ENCODE measurements around the gene HMGB2. TPM values are rescaled to one million over a fixed set of nuclear protein-coding genes. Genes with fewer than 3 reads are reported as not detected.

HMGB2 gene
- total and polyA plus RNA-seq, 2 experiments from 2014 or later: 103 to 593 TPM

- TF ChIP-seq ZNF114 (CRISPR knock-in tag; IDR thresholded peaks at IDR 0.05): no peak
These were observed at the start of gene HMGB2 (continued) for GRCh38 chr4:173334085-173334890.

GRCh38 chr4:173382349-173382748 lies 48.2 kb upstream of the HMGB2 start:
- H2AFZ ChIP-seq: no peak overlapping the region
- no peaks in the 10 kb centered on the region for H3K9me3 Mint-ChIP-seq
- no peak overlapping the region for H3K4me3 Mint-ChIP-seq
- H3K36me3 ChIP-seq (ENCODE audit: insufficient read depth): no peaks in the 10 kb centered on the region
- no peaks in the 10 kb centered on the region for H3K9me2 ChIP-seq (ENCODE audit: insufficient read depth)
- H3K79me2 ChIP-seq (replicated peaks; ENCODE audit: insufficient read depth): no peaks in the 10 kb centered on the region
- H3K27me3 ChIP-seq (ENCODE audit: insufficient read depth): no peaks in the 10 kb centered on the region
- H3K27me3 Mint-ChIP-seq (ENCODE audit: insufficient read depth, low read depth, poor library complexity): no peaks in the 10 kb centered on the region
- no peak for DNase-seq (ENCODE audit: low spot score)
- no peak overlapping the region for H3K27ac ChIP-seq (ENCODE audit: low read depth)
- H3K4me1 ChIP-seq (ENCODE audit: insufficient read depth): peaks cover 29% of the 10 kb centered on the region
- no peak overlapping the region for H3K27ac Mint-ChIP-seq
- ATAC-seq: no peak
- H4K20me1 ChIP-seq (replicated peaks; ENCODE audit: insufficient read depth): no peaks in the 10 kb centered on the region
- no peak overlapping the region for H3K4me3 ChIP-seq
- H3K4me2 ChIP-seq: no peak overlapping the region; the same call in 1 of the 2 replicates
- H3K36me3 Mint-ChIP-seq (ENCODE audit: low read depth): no peaks in the 10 kb centered on the region
- H3K4me1 Mint-ChIP-seq: peaks cover 23% of the 10 kb centered on the region
- H3F3A ChIP-seq (replicated peaks; ENCODE audit: low read depth): no peaks in the 10 kb centered on the region
- TF ChIP-seq EZH2 (IDR thresholded peaks at IDR 0.05; ENCODE audit: low read depth, unreplicated experiment) (no peak), ZNF114 (CRISPR knock-in tag; IDR thresholded peaks at IDR 0.05) (no peak), NANOG (IDR thresholded peaks at IDR 0.05; ENCODE audit: borderline replicate concordance) (no peak), ETS1 (IDR thresholded peaks at IDR 0.05) (no peak), EZH2phosphoT487 (IDR thresholded peaks at IDR 0.05; ENCODE audit: unreplicated experiment) (no peak), POLR2AphosphoS5 (IDR thresholded peaks at IDR 0.05; ENCODE audit: low read depth) (no peak), STAT1 (IDR thresholded peaks at IDR 0.05; ENCODE audit: unreplicated experiment) (no peak), ZNF331 (CRISPR knock-in tag; IDR thresholded peaks at IDR 0.05; ENCODE audit: low read depth) (no peak), REST (IDR thresholded peaks at IDR 0.05; ENCODE audit: unreplicated experiment) (no peak), JUNB (IDR thresholded peaks at IDR 0.05; ENCODE audit: unreplicated experiment) (no peak)

All from GM23338 (cell line).